Measurements from ENCODE around the gene FOXL2NB. TPM values are rescaled to one million over a fixed set of nuclear protein-coding genes. Genes with fewer than 3 reads are reported as not detected.

Gene FOXL2NB
- total RNA-seq, 1 experiment from 2014 or later: 0.31 TPM

DNA sequence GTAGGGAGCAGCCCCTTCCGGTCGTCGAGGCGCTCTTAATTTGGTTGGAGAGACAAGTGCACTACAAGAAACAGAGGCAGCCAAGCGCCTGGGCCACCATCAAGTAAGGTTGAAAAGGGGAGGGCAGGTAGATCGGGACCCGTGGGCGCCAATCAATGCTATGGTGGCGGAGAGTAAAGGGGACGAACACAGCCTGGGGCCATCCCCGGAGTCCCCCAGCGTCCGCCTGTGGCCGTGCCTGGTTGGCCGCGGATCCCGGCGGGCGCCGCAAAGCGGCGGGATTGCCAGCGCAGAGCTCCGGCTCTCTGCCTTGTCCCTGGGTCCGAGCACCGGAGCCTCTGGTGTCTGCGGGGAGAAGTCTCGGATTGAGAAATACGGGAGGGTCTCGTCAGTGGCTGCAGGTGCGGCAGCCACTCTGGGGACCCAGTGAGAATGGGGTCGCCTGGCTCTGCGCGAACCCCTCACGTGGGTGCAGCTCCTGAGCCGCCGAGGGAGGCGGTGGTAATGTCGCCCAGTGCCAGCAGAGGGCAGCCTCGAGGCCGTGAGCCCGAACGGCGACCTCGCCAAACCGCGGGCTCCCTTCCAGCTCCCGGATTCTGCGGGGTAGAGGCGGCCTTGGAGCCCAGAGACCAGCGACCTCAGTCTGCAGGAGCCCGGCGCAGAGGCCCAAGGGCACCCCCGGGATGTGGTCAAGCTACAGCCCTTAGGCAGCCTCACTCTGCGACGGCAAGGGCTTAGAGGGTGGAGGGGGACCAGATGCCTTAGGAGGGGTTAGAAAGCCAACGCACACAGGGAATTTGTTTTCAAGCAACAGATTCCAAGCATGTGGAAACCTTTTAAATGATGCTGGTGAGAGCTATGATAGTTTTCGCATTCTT, 10.9 kb upstream of the FOXL2NB start:
- Histone ChIP-seq H4K91ac (ENCODE audit: insufficient read length, low read depth, low read length) (no peak overlapping the region), H3K23ac (ENCODE audit: insufficient read length, low read depth, low read length) (no peak overlapping the region), H4K20me1 (ENCODE audit: control insufficient read depth, insufficient read depth, insufficient read length) (no peaks in the 10 kb centered on the region), H3K9ac (ENCODE audit: extremely low read depth, insufficient read length, low read length) (no peak overlapping the region), H2BK12ac (ENCODE audit: insufficient read length, low read depth, low read length) (no peak overlapping the region), H3K56ac (ENCODE audit: insufficient read length, low read depth, low read length) (no peak overlapping the region), H3K79me1 (ENCODE audit: insufficient read depth, low read depth, low read length, poor library complexity, severe bottlenecking) (no peaks in the 10 kb centered on the region), H3K14ac (ENCODE audit: insufficient read depth, low read length) (no peak overlapping the region; the same call in 1 of the 2 replicates), H3K4me2 (ENCODE audit: insufficient read depth, insufficient read length, low read length) (peak overlapping the region; percentile 84), H3K4me1 (ENCODE audit: insufficient read depth, low read length) (peaks cover 2% of the 10 kb centered on the region; the same call in 1 of the 2 replicates), H3K27me3 (ENCODE audit: insufficient read depth, low read length) (peaks cover 45% of the 10 kb centered on the region), H2BK20ac (ENCODE audit: low read depth, low read length, poor library complexity, severe bottlenecking) (no peak overlapping the region), H2BK15ac (ENCODE audit: low read depth, low read length) (no peak overlapping the region), H4K5ac (ENCODE audit: insufficient read length, low read depth, low read length) (no peak overlapping the region), H2BK5ac (ENCODE audit: insufficient read length, low read length) (no peak overlapping the region), H3K27ac (ENCODE audit: insufficient read length, low read depth, low read length) (no peak overlapping the region), H3K23me2 (ENCODE audit: insufficient read length, low read depth, low read length, poor library complexity, severe bottlenecking) (peaks cover 21% of the 10 kb centered on the region), H3K79me2 (ENCODE audit: insufficient read depth, low read length) (no peaks in the 10 kb centered on the region), H2AK5ac (ENCODE audit: insufficient read length, low read length) (no peak overlapping the region), H2AFZ (ENCODE audit: low read length) (no peak overlapping the region), H2BK120ac (ENCODE audit: low read depth, low read length, poor library complexity, severe bottlenecking) (no peak overlapping the region), H3K18ac (ENCODE audit: insufficient read length, low read depth, low read length) (peak overlapping the region; percentile 60), H3K9me3 (ENCODE audit: control insufficient read depth, low read depth, low read length) (no peaks in the 10 kb centered on the region), H3T11ph (ENCODE audit: low read length) (no peak overlapping the region), H3K4ac (ENCODE audit: low read depth, low read length) (no peak overlapping the region), H4K8ac (replicated peaks; ENCODE audit: insufficient read length, low read depth, low read length) (no peak overlapping the region)
- TF ChIP-seq, protein P1, sequence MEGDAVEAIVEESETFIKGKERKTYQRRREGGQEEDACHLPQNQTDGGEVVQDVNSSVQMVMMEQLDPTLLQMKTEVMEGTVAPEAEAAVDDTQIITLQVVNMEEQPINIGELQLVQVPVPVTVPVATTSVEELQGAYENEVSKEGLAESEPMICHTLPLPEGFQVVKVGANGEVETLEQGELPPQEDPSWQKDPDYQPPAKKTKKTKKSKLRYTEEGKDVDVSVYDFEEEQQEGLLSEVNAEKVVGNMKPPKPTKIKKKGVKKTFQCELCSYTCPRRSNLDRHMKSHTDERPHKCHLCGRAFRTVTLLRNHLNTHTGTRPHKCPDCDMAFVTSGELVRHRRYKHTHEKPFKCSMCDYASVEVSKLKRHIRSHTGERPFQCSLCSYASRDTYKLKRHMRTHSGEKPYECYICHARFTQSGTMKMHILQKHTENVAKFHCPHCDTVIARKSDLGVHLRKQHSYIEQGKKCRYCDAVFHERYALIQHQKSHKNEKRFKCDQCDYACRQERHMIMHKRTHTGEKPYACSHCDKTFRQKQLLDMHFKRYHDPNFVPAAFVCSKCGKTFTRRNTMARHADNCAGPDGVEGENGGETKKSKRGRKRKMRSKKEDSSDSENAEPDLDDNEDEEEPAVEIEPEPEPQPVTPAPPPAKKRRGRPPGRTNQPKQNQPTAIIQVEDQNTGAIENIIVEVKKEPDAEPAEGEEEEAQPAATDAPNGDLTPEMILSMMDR (conservative IDR thresholded peaks at IDR 0.05): peak; percentile 97
- Mint-ChIP-seq H3K4me3 (peak overlapping the region; percentile 68 to 81), H3K9me3 (peaks cover 4% of the 10 kb centered on the region in 2 experiments; a peak in 4 of 5 replicates), H3K27ac (peak overlapping the region in 1 of 3 experiments; percentile 92; a peak in 1 of 7 replicates), H3K36me3 (ENCODE audit: insufficient read depth in 1 of 3, low read depth in 3 of 3) (no peaks in the 10 kb centered on the region), H3K4me1 (peaks cover 34 to 43% of the 10 kb centered on the region in 2 experiments), H3K27me3 (ENCODE audit: low read depth) (peaks cover 83% of the 10 kb centered on the region)
- WGBS (ENCODE audit: extremely low coverage, insufficient read length, low lambda C conversion rate): no CpG with 5 or more reads among the region's 58 CpGs
- peak; percentile 89 for DNase-seq
